ENCODE measurements around the gene ADAMTS12.

ADAMTS12 gene

DNA sequence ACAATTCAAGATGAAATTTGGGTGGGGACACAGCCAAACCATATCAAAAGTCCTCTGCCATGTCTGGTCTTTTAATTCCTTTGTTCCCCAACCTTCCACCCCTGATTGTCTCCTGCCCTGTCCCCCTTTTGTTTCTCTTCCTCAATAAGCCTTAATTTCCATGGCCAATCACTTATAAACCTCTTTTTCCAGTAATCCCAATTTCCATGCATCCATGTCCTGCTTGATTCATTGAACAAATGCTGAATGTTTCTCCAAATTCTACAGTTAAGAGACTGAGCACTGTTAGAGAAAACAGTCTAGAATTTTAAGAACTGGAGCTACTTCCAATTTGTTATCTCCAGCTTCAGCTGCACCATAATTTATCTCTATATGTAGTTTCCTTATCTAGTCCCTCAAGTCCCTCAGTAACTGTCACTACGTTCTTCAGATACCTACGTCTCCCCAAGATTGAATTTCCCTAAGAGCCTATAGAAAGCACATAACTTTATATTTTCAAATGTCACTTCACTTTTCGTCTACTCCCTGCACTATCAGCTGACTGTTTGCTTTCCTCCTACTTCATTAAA lies 416.8 kb downstream of the ADAMTS12 start:
- DNase-seq (ENCODE audit: low read depth): no peak

DNA sequence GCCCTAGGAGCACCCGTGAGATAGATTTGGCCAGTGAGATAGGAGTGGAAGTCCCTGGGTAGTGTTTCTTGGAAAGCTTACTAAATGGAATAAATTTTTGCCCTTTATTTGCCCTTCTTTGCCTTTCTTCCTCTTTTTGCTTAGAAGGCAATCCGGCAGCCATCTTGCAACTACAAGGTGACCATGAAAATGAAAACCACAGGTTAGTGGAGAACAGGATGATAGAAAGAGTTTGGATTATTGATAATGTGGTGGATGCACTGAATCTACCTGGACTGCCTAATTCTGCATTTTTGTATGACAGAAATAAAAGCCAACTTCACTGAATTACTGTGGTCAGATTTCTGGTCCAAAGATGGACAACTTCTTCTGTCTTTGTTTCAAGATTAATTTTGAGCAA lies 417.8 kb downstream of the ADAMTS12 start:
- DNase-seq (ENCODE audit: low read depth): no peak
